Kidney (tissue), 14 donors: ENCODE results near the gene INHA. TPM values are rescaled to one million over a fixed set of nuclear protein-coding genes. Genes with fewer than 3 reads are reported as not detected.

Source experiments
- DNase-seq, 5 donors: peaks; one replicate each; pipeline ENCODE4 v3.0.0-alpha.2; 2013 to 2020
- FAIRE-seq: peaks from 2 replicates; lab custom pipeline; 2012; peaks lifted over from hg19 to GRCh38; lab: Jason Lieb, UNC
- H3K27ac ChIP-seq, 2 donors: one replicate each; pipeline ENCODE4 v1.7.0; 2013; ENCODE audit warnings: low read depth in 2 of 2, low read length in 2 of 2, inconsistent platforms in 1 of 2
- H3K27me3 ChIP-seq: one replicate; pipeline ENCODE4 v1.7.1; 2013; ENCODE audit warnings: low read length, inconsistent platforms; ENCODE audit not compliant: control insufficient read depth, insufficient read depth
- H3K36me3 ChIP-seq, 3 donors: one replicate each; pipeline versions ENCODE4 v1.7.0 to v1.7.1; 2013; ENCODE audit warnings: low read length in 3 of 3, control low read depth in 1 of 3, inconsistent platforms in 1 of 3; ENCODE audit not compliant: insufficient read depth in 3 of 3, control insufficient read depth in 2 of 3
- H3K4me1 ChIP-seq, 3 donors: one replicate each; pipeline versions ENCODE4 v1.7.0 to v1.7.1; 2013; ENCODE audit warnings: low read length in 3 of 3, inconsistent platforms in 1 of 3, low read depth in 1 of 3; ENCODE audit not compliant: control insufficient read depth in 2 of 3, insufficient read depth in 2 of 3
- H3K4me3 ChIP-seq, 3 donors: one replicate each; pipeline versions ENCODE4 v1.7.0 to v1.8.1; 2013; ENCODE audit warnings: low read length in 3 of 3, control low read depth in 1 of 3, inconsistent platforms in 1 of 3
- H3K9ac ChIP-seq, 3 donors: one replicate each; pipeline versions ENCODE4 v1.7.0 to v1.7.1; 2013; ENCODE audit warnings: low read length in 3 of 3, control low read depth in 1 of 3, inconsistent platforms in 1 of 3
- H3K9me3 ChIP-seq, 3 donors: one replicate each; pipeline versions ENCODE4 v1.7.0 to v1.7.1; 2013; ENCODE audit warnings: low read length in 3 of 3, control low read depth in 1 of 3, inconsistent platforms in 1 of 3; ENCODE audit not compliant: control insufficient read depth in 2 of 3, insufficient read depth in 1 of 3
- intact Hi-C: fragments of 100-400 bp; cut with DNase I; formaldehyde crosslinking; loops from one replicate; pipeline ENCODE4 v1.11.1; 2022
- polyA plus RNA-seq: library from polyadenylated mRNA; stranded (reverse); fragments of 350-450 nt; fragmentation: Illumina TruSeq; extraction: RNeasy Lipid Tissue Mini Kit (QIAGEN cat#74804); gene quantifications from one replicate; pipeline ENCODE4 v1.2.3, GENCODE V29; 2014; ENCODE audit warnings: low read depth, low replicate concordance; ENCODE audit not compliant: insufficient read depth
- total RNA-seq: library from RNA; stranded (reverse); fragmentation: NEBNext Ultra II Directional; extraction: Animal tissue kit (Norgen Biotek cat#: 25700); gene quantifications from one replicate; pipeline ENCODE4 v1.2.1, GENCODE V29; 2021
- TF ChIP-seq, protein P1 (sequence below): IDR thresholded peaks from 3 replicates; pipeline ENCODE4 v1.5.1; 2012; ENCODE audit warnings: mild to moderate bottlenecking, moderate library complexity, borderline replicate concordance; ENCODE audit not compliant: insufficient read depth; ENCODE audit errors: extremely low read depth
- donor health status: control.
- donor health status: control.
- donor health status: control.
- donor health status: control.
- donor health status: control.
- donor health status: DM: yes; HTN: yes; CAD: no.
- donor health status: Normal renal cell carcinoma (clear cell type).

INHA gene
- total and polyA plus RNA-seq, 2 donors from 2014 or later, result 1.2 to 2.5 TPM

DNA sequence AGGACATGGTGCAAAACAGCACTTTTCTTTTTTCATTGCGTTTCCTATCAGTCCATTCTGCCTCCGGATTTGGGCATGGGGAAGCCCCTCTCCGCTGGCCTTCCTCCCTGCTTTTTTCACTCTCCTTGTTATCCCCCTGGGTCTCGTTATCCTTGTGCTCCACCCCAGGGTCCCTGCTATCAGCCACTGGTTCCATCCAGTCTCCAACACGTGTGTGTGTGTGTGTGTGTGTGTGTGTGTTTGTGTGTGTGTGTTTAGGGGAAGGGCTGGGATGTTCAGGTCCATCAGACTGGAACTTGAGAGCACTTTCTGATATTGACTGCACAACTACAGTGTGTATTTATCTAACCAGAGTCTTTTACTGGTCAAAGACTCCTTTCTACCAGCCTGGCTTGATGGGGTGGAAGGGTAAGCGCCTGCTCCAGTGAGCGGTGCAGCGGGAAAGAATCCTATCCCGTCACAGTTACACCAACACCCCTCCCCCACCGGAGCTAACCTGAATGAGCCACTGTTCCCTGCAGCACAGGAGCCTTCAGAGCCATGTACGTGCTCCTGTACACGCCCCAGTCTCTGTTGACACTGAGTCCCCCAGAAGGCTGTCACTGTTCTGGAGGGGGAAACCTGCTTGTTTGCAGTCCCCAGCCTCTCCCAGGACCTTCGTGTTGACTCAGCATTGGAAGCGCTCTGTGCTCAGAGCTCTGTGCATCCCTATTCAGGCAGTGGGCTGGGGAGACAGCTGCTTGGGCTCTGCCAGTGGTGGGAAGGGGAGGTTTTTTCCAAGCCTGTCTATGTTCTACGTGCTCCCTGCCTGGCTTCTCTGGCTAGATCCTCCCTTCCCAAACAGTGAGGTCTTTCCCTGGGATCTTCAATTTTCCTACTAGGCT is 4.6 kb downstream of the INHA start:
- DNase-seq, result peak in 4 of 5 donors; percentile 89 to 92 (median 91)
- no peak for FAIRE-seq

DNA sequence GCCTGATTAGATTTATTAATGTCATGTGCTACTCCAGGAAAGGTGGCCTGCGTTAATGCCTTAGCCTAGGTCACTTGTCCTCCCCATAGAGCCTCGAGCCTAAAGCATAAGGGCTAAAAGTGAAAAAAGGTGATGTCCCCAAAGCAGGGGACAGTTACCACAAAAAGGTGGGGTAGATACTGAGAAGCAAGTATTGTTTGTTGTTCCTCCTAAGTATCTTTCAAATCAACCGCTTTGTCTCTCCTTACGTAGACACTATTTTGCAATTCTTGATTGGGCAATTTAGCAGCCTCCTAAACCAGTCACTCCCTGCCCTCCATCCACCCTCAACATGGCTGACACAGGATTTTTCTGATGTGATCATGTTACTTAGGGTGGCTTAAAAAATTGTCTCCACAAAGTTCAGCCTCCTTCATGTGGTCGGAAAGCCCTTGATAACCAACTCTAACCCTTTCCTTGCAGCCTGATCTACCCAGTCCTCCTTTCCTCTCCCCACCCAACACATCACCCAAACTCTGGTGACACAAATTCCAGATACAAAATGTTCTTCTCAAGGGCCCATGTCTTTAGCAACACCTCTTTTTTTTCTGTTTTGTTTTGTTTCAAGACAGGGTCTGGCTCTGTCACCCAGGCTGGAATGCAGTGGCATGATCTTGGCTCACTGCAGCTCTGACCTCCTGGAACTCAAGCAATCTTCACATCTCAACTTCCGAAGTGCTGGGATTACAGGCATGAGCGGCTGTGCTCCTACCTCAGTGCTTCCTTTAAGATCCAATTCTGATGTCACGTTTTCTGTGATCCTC is 6.9 kb downstream of the INHA start:
- Histone ChIP-seq H3K4me1 (no peaks in the 10 kb centered on the region), H3K36me3 (no peaks in the 10 kb centered on the region), H3K9me3 (no peaks in the 10 kb centered on the region), H3K4me3 (no peak overlapping the region), H3K27ac (no peak overlapping the region), H3K27me3 (no peaks in the 10 kb centered on the region), H3K9ac (no peak overlapping the region)
- peak in 2 of 5 donors; percentile 40 to 51 for DNase-seq
- TF ChIP-seq, protein P1, sequence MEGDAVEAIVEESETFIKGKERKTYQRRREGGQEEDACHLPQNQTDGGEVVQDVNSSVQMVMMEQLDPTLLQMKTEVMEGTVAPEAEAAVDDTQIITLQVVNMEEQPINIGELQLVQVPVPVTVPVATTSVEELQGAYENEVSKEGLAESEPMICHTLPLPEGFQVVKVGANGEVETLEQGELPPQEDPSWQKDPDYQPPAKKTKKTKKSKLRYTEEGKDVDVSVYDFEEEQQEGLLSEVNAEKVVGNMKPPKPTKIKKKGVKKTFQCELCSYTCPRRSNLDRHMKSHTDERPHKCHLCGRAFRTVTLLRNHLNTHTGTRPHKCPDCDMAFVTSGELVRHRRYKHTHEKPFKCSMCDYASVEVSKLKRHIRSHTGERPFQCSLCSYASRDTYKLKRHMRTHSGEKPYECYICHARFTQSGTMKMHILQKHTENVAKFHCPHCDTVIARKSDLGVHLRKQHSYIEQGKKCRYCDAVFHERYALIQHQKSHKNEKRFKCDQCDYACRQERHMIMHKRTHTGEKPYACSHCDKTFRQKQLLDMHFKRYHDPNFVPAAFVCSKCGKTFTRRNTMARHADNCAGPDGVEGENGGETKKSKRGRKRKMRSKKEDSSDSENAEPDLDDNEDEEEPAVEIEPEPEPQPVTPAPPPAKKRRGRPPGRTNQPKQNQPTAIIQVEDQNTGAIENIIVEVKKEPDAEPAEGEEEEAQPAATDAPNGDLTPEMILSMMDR, result no peak
- FAIRE-seq, result no peak
- intact Hi-C loops, result no loop called here

More for the DNA sequence above, 4.6 kb downstream of the INHA start:
- Histone ChIP-seq H3K4me3 (no peak overlapping the region), H3K27me3 (no peaks in the 10 kb centered on the region), H3K9ac (no peak overlapping the region), H3K9me3 (no peaks in the 10 kb centered on the region), H3K27ac (no peak overlapping the region), H3K36me3 (no peaks in the 10 kb centered on the region), H3K4me1 (peaks cover 0 to 3% (median 0%) of the 10 kb centered on the region in 3 donors)
- intact Hi-C loops, result no loop called here
- TF ChIP-seq, protein P1, result no peak

DNA sequence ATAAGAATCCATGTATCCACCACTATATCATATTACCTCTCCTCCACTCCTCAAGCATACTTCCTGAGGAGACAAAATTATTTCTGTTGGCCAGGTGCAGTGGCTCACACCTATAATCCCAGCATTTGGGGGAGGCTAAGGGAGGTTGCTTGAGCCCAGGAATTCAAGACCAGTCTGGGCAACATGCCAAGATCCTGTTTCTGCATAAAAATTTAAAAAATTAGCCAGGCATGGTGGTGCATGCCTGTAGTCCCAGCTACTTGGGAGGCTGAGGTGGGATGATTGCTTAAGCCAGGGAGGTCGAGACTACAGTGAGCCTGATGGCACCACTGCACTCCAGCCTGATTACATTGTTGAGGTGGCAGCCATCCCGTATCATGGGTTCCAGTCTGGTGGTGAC is 9.2 kb downstream of the INHA start:
- DNase-seq (peak in 1 of 5 donors; percentile 44), FAIRE-seq (no peak)
- H3K36me3 ChIP-seq, result no peaks in the 10 kb centered on the region
- intact Hi-C loops, result no loop called here
- no peak overlapping the region for H3K27ac ChIP-seq
- TF ChIP-seq, protein P1, result no peak
- H3K9ac ChIP-seq, result no peak overlapping the region
- no peaks in the 10 kb centered on the region for H3K9me3 ChIP-seq
- H3K4me1 ChIP-seq, result no peaks in the 10 kb centered on the region
- H3K27me3 ChIP-seq, result no peaks in the 10 kb centered on the region
- H3K4me3 ChIP-seq, result no peak overlapping the region
